ENCODE results near the gene DZIP3. TPM values are rescaled to one million over a fixed set of nuclear protein-coding genes. Genes with fewer than 3 reads are reported as not detected.

DZIP3 gene
- polyA plus RNA-seq, 1 donor (not counting 4 experiments of a cell fraction or from before 2014, with no cell fraction given): 3.9 TPM

GRCh38 chr3:108602935-108603294 lies 13.4 kb downstream of the DZIP3 start:
- no peaks in the 10 kb centered on the region for H3K9me1 ChIP-seq (ENCODE audit: control insufficient read depth, extremely low read depth, insufficient read depth, low read length)
- H3K4me2 ChIP-seq (ENCODE audit: control insufficient read depth, extremely low read depth, insufficient read depth, low read depth, low read length): no peak overlapping the region
- H3K27me3 ChIP-seq (ENCODE audit: control insufficient read depth, extremely low read depth, insufficient read depth, low read length): no peaks in the 10 kb centered on the region
- H3K4me3 ChIP-seq (ENCODE audit: control insufficient read depth in 2 of 3, extremely low read depth in 1 of 3, insufficient read depth in 2 of 3, low read depth in 1 of 3, low read length in 3 of 3): no peak overlapping the region
- FAIRE-seq (no peak), DNase-seq (ENCODE audit: low read depth, low spot score) (no peak)
- peaks cover 6% of the 10 kb centered on the region for H3K4me1 ChIP-seq (ENCODE audit: control insufficient read depth, extremely low read depth, insufficient read depth, low read length)
- H3K79me2 ChIP-seq (ENCODE audit: control insufficient read depth, insufficient read depth, low read length): no peaks in the 10 kb centered on the region
- H2AFZ ChIP-seq (ENCODE audit: control insufficient read depth, low read length): no peak overlapping the region
- dilution Hi-C loops (cut with MboI; ENCODE audit: extremely low pct_ligation_motif_present, low sequenced_read_pairs): no loop called here
- no peaks in the 10 kb centered on the region for H4K20me1 ChIP-seq (ENCODE audit: control insufficient read depth, extremely low read depth, insufficient read depth, low read length)
- H3K27ac ChIP-seq (ENCODE audit: control insufficient read depth, insufficient read depth, low read length): no peak overlapping the region
- TF ChIP-seq CTCF (optimal IDR thresholded peaks at IDR 0.05 in 1 of 3, IDR thresholded peaks at IDR 0.05 in 1 of 3, conservative IDR thresholded peaks at IDR 0.05 in 1 of 3; ENCODE audit: extremely low read depth in 1 of 3, insufficient read depth in 2 of 3, low read length in 3 of 3) (no peak), EZH2 (IDR thresholded peaks at IDR 0.05; ENCODE audit: low read length) (no peak)
- no peak overlapping the region for H3K9ac ChIP-seq (ENCODE audit: control insufficient read depth, extremely low read depth, insufficient read depth, low read length)
- no peaks in the 10 kb centered on the region for H3K36me3 ChIP-seq (ENCODE audit: control insufficient read depth in 2 of 2, extremely low read depth in 1 of 2, insufficient read depth in 2 of 2, low read length in 2 of 2)
- no peaks in the 10 kb centered on the region for H3K9me3 ChIP-seq (ENCODE audit: control insufficient read depth, low read depth, low read length)

GRCh38 chr3:108603691-108604090 lies 14.2 kb downstream of the DZIP3 start:
- Histone ChIP-seq H3K4me3 (ENCODE audit: control insufficient read depth in 2 of 3, extremely low read depth in 1 of 3, insufficient read depth in 2 of 3, low read depth in 1 of 3, low read length in 3 of 3) (no peak overlapping the region), H3K4me1 (ENCODE audit: control insufficient read depth, extremely low read depth, insufficient read depth, low read length) (peaks cover 6% of the 10 kb centered on the region), H3K9me1 (ENCODE audit: control insufficient read depth, extremely low read depth, insufficient read depth, low read length) (no peaks in the 10 kb centered on the region), H3K79me2 (ENCODE audit: control insufficient read depth, insufficient read depth, low read length) (no peaks in the 10 kb centered on the region), H4K20me1 (ENCODE audit: control insufficient read depth, extremely low read depth, insufficient read depth, low read length) (no peaks in the 10 kb centered on the region), H3K4me2 (ENCODE audit: control insufficient read depth, extremely low read depth, insufficient read depth, low read depth, low read length) (no peak overlapping the region), H3K27ac (ENCODE audit: control insufficient read depth, insufficient read depth, low read length) (no peak overlapping the region), H3K36me3 (ENCODE audit: control insufficient read depth in 2 of 2, extremely low read depth in 1 of 2, insufficient read depth in 2 of 2, low read length in 2 of 2) (no peaks in the 10 kb centered on the region), H3K9me3 (ENCODE audit: control insufficient read depth, low read depth, low read length) (no peaks in the 10 kb centered on the region), H3K27me3 (ENCODE audit: control insufficient read depth, extremely low read depth, insufficient read depth, low read length) (no peaks in the 10 kb centered on the region), H2AFZ (ENCODE audit: control insufficient read depth, low read length) (no peak overlapping the region), H3K9ac (ENCODE audit: control insufficient read depth, extremely low read depth, insufficient read depth, low read length) (no peak overlapping the region)
- FAIRE-seq: peak; percentile 13
- TF ChIP-seq CTCF (optimal IDR thresholded peaks at IDR 0.05 in 1 of 3, IDR thresholded peaks at IDR 0.05 in 1 of 3, conservative IDR thresholded peaks at IDR 0.05 in 1 of 3; ENCODE audit: extremely low read depth in 1 of 3, insufficient read depth in 2 of 3, low read length in 3 of 3) (no peak), EZH2 (IDR thresholded peaks at IDR 0.05; ENCODE audit: low read length) (no peak)
- dilution Hi-C loops (cut with MboI; ENCODE audit: extremely low pct_ligation_motif_present, low sequenced_read_pairs): no loop called here
- no peak for DNase-seq (ENCODE audit: low read depth, low spot score)

All from keratinocyte (primary cell).